Trophoblast cell (in vitro differentiated cells and primary cell): ENCODE results near the gene IFRD2.

Source experiments
- DNase-seq, 2 donors: peaks; one replicate each; pipeline ENCODE4 v3.0.0-alpha.2; 2016
- H2AFZ ChIP-seq: 2 replicates; pipeline ENCODE4 v1.6.1; 2013; ENCODE audit warnings: low read length, moderate library complexity, mild to moderate bottlenecking; ENCODE audit not compliant: insufficient read depth, poor library complexity
- H2AK5ac ChIP-seq: 2 replicates; pipeline ENCODE4 v1.6.1; 2013; ENCODE audit warnings: mild to moderate bottlenecking, low read length
- H2BK120ac ChIP-seq: 2 replicates; pipeline ENCODE4 v1.6.1; 2013; ENCODE audit warnings: low read length, mild to moderate bottlenecking, moderate library complexity; ENCODE audit not compliant: insufficient read depth, poor library complexity
- H2BK12ac ChIP-seq: 2 replicates; pipeline ENCODE4 v1.6.1; 2013; ENCODE audit warnings: mild to moderate bottlenecking, low read length, moderate library complexity
- H2BK5ac ChIP-seq: 2 replicates; pipeline ENCODE4 v1.6.1; 2013; ENCODE audit warnings: low read length, low read depth, moderate library complexity, mild to moderate bottlenecking; ENCODE audit not compliant: poor library complexity
- H3K14ac ChIP-seq: 2 replicates; pipeline ENCODE4 v1.6.1; 2013; ENCODE audit warnings: mild to moderate bottlenecking, low read length
- H3K18ac ChIP-seq: 2 replicates; pipeline ENCODE4 v1.6.1; 2013; ENCODE audit warnings: mild to moderate bottlenecking, low read length
- H3K23ac ChIP-seq: 2 replicates; pipeline ENCODE4 v1.6.1; 2013; ENCODE audit warnings: low read length
- H3K27ac ChIP-seq: 2 replicates; pipeline ENCODE4 v1.5.1; 2013; ENCODE audit warnings: low read depth, mild to moderate bottlenecking, inconsistent platforms, low read length, moderate library complexity
- H3K27me3 ChIP-seq: 2 replicates; pipeline ENCODE4 v1.6.1; 2013; ENCODE audit warnings: inconsistent platforms, mild to moderate bottlenecking, low read length, moderate library complexity; ENCODE audit not compliant: insufficient read depth
- H3K36me3 ChIP-seq, 2 experiments: 1 replicate in 1 of 2; 2 replicates in 1 of 2; pipeline ENCODE4 v1.6.1; 2013; ENCODE audit warnings: low read length in 2 of 2, mild to moderate bottlenecking in 2 of 2, moderate library complexity in 1 of 2; ENCODE audit not compliant: insufficient read depth in 2 of 2, control insufficient read depth in 1 of 2
- H3K4ac ChIP-seq: 2 replicates; pipeline ENCODE4 v1.6.1; 2013; ENCODE audit warnings: low read depth, mild to moderate bottlenecking, low read length, moderate library complexity
- H3K4me1 ChIP-seq, 2 experiments: 1 replicate in 1 of 2; 2 replicates in 1 of 2; pipeline ENCODE4 v1.6.1; 2013; ENCODE audit warnings: low read length in 2 of 2, mild to moderate bottlenecking in 2 of 2, moderate library complexity in 1 of 2; ENCODE audit not compliant: insufficient read depth in 2 of 2, control insufficient read depth in 1 of 2
- H3K4me2 ChIP-seq: 2 replicates; pipeline ENCODE4 v1.6.1; 2013; ENCODE audit warnings: inconsistent platforms, mild to moderate bottlenecking, low read length, moderate library complexity
- H3K4me3 ChIP-seq: 2 replicates; pipeline ENCODE4 v1.5.1; 2013; ENCODE audit warnings: mild to moderate bottlenecking, low read depth, low read length, inconsistent platforms
- H3K79me1 ChIP-seq: one replicate; pipeline ENCODE4 v1.6.1; 2013; ENCODE audit warnings: low read length
- H3K79me2 ChIP-seq: 2 replicates; pipeline ENCODE4 v1.6.1; 2013; ENCODE audit warnings: low read length, mild to moderate bottlenecking; ENCODE audit not compliant: control insufficient read depth, insufficient read depth, poor library complexity
- H3K9ac ChIP-seq: 2 replicates; pipeline ENCODE4 v1.6.1; 2013; ENCODE audit warnings: mild to moderate bottlenecking, low read length
- H3K9me3 ChIP-seq: 2 replicates; pipeline ENCODE4 v1.6.1; 2013; ENCODE audit warnings: low read depth, mild to moderate bottlenecking, control low read depth, inconsistent platforms, low read length; ENCODE audit not compliant: insufficient read depth
- H4K12ac ChIP-seq: 2 replicates; pipeline ENCODE4 v1.6.1; 2013; ENCODE audit warnings: low read depth, mild to moderate bottlenecking, low read length, moderate library complexity
- H4K8ac ChIP-seq: 2 replicates; pipeline ENCODE4 v1.6.1; 2013; ENCODE audit warnings: low read depth, mild to moderate bottlenecking, low read length, moderate library complexity
- H4K91ac ChIP-seq: one replicate; pipeline ENCODE4 v1.6.1; 2013; ENCODE audit warnings: low read depth, mild to moderate bottlenecking, low read length, moderate library complexity
- WGBS: extraction: QIAGEN DNeasy Blood & Tissue Kit; methylation state at CpG from one replicate; pipeline ENCODE4 v1.1.7; 2013; ENCODE audit warnings: missing lambda C conversion rate; ENCODE audit not compliant: insufficient read length, insufficient coverage; ENCODE audit errors: extremely low coverage; 5-methylcytosine and 5-hydroxymethylcytosine counted together

IFRD2 gene

GRCh38 chr3:50320853-50321335 lies 28.7 kb upstream of the IFRD2 start:
- H3K27ac ChIP-seq, result peak overlapping the region; percentile 93
- no peak overlapping the region for H3K23ac ChIP-seq
- H2AFZ ChIP-seq, result peak overlapping the region; percentile 66
- peak; percentile 41 to 63 for DNase-seq
- peak overlapping the region; percentile 75 for H3K4me2 ChIP-seq
- H2BK12ac ChIP-seq, result no peak overlapping the region
- H3K9ac ChIP-seq, result peak overlapping the region; percentile 93
- H3K14ac ChIP-seq, result peak overlapping the region; percentile 88
- H4K91ac ChIP-seq, result peak overlapping the region; percentile 99
- H3K36me3 ChIP-seq, result peaks cover 34 to 38% of the 10 kb centered on the region in 2 experiments
- WGBS, result no CpG with 5 or more reads among the region's 45 CpGs
- peak overlapping the region; percentile 99 for H2BK5ac ChIP-seq
- H2AK5ac ChIP-seq, result peak overlapping the region; percentile 40
- peak overlapping the region; percentile 56 for H2BK120ac ChIP-seq
- H3K4ac ChIP-seq, result peak overlapping the region; percentile 43
- H3K79me2 ChIP-seq, result peaks cover 15% of the 10 kb centered on the region
- peaks cover 16% of the 10 kb centered on the region for H3K79me1 ChIP-seq
- H4K12ac ChIP-seq, result peak overlapping the region; percentile 88
- H3K4me1 ChIP-seq, result peaks cover 38 to 42% of the 10 kb centered on the region in 2 experiments
- peak overlapping the region; percentile 93 for H3K18ac ChIP-seq
- no peaks in the 10 kb centered on the region for H3K27me3 ChIP-seq
- peak overlapping the region; percentile 88 for H4K8ac ChIP-seq
- H3K9me3 ChIP-seq, result peaks cover 1% of the 10 kb centered on the region
- peak overlapping the region; percentile 88 for H3K4me3 ChIP-seq

- no peak overlapping the region for H2BK12ac ChIP-seq
- H3K4me1 ChIP-seq, result peaks cover 40 to 42% of the 10 kb centered on the region in 2 experiments
- H3K27me3 ChIP-seq, result no peaks in the 10 kb centered on the region
- no peak overlapping the region for H2AFZ ChIP-seq
- peak overlapping the region; percentile 88 for H3K14ac ChIP-seq
- H2AK5ac ChIP-seq, result peak overlapping the region; percentile 3
- no peak overlapping the region for H3K27ac ChIP-seq
- WGBS, result no CpG with 5 or more reads among the region's 29 CpGs
- H3K79me2 ChIP-seq, result peaks cover 15% of the 10 kb centered on the region
- peak overlapping the region; percentile 81 for H4K91ac ChIP-seq
- peaks cover under 1% of the 10 kb centered on the region for H3K9me3 ChIP-seq
- DNase-seq, result no peak
- H3K36me3 ChIP-seq, result peaks cover 32% of the 10 kb centered on the region in 2 experiments
- no peak overlapping the region for H2BK5ac ChIP-seq
- peak overlapping the region; percentile 88 for H3K4me3 ChIP-seq
- H4K12ac ChIP-seq, result peak overlapping the region; percentile 0
- H3K79me1 ChIP-seq, result peaks cover 16% of the 10 kb centered on the region
- H3K23ac ChIP-seq, result no peak overlapping the region
- peak overlapping the region; percentile 0 for H3K18ac ChIP-seq
- H2BK120ac ChIP-seq, result no peak overlapping the region
- peak overlapping the region; percentile 75 for H3K4me2 ChIP-seq
- H4K8ac ChIP-seq, result no peak overlapping the region
- peak overlapping the region; percentile 43 for H3K4ac ChIP-seq
- H3K9ac ChIP-seq, result peak overlapping the region; percentile 73
Observed at GRCh38 chr3:50319894-50320625, 27.8 kb upstream of the IFRD2 start.

- no peak overlapping the region for H3K9ac ChIP-seq
- H2BK5ac ChIP-seq, result no peak overlapping the region
- H3K14ac ChIP-seq, result no peak overlapping the region
- no peak for DNase-seq
- H3K4me2 ChIP-seq, result no peak overlapping the region
- H3K36me3 ChIP-seq, result peaks cover 32% of the 10 kb centered on the region in 2 experiments
- H3K9me3 ChIP-seq, result peaks cover 2% of the 10 kb centered on the region
- peaks cover 15% of the 10 kb centered on the region for H3K79me2 ChIP-seq
- no peak overlapping the region for H4K91ac ChIP-seq
- no peak overlapping the region for H3K18ac ChIP-seq
- no peak overlapping the region for H3K23ac ChIP-seq
- H3K27me3 ChIP-seq, result no peaks in the 10 kb centered on the region
- no peak overlapping the region for H2BK12ac ChIP-seq
- no peak overlapping the region for H3K4ac ChIP-seq
- H3K79me1 ChIP-seq, result peaks cover 16% of the 10 kb centered on the region
- H3K4me1 ChIP-seq, result peaks cover 40 to 42% of the 10 kb centered on the region in 2 experiments
- no peak overlapping the region for H3K27ac ChIP-seq
- H2BK120ac ChIP-seq, result no peak overlapping the region
- H3K4me3 ChIP-seq, result no peak overlapping the region
- no CpG with 5 or more reads among the region's 16 CpGs for WGBS
- H4K8ac ChIP-seq, result no peak overlapping the region
- H4K12ac ChIP-seq, result no peak overlapping the region
- H2AK5ac ChIP-seq, result no peak overlapping the region
- no peak overlapping the region for H2AFZ ChIP-seq
Observed at GRCh38 chr3:50319181-50319893, 27.1 kb upstream of the IFRD2 start.

- Histone ChIP-seq H4K12ac (no peak overlapping the region), H3K23ac (no peak overlapping the region), H4K8ac (no peak overlapping the region), H3K79me2 (peaks cover 15% of the 10 kb centered on the region), H3K27me3 (no peaks in the 10 kb centered on the region), H3K27ac (no peak overlapping the region), H3K9me3 (peaks cover 2% of the 10 kb centered on the region), H2AFZ (no peak overlapping the region), H3K18ac (no peak overlapping the region), H3K4me1 (peaks cover 40 to 42% of the 10 kb centered on the region in 2 experiments), H2BK5ac (no peak overlapping the region), H3K4me2 (no peak overlapping the region), H3K14ac (no peak overlapping the region), H3K79me1 (peaks cover 16% of the 10 kb centered on the region), H2BK12ac (no peak overlapping the region), H2BK120ac (no peak overlapping the region), H3K36me3 (peaks cover 29% of the 10 kb centered on the region in 2 experiments), H3K4me3 (no peak overlapping the region), H3K4ac (no peak overlapping the region), H3K9ac (no peak overlapping the region), H4K91ac (no peak overlapping the region), H2AK5ac (no peak overlapping the region)
- WGBS, result no CpG with 5 or more reads among the region's 10 CpGs
- no peak for DNase-seq
Observed at GRCh38 chr3:50318615-50319014, 26.4 kb upstream of the IFRD2 start.
